ENCODE results near the gene THSD7B. TPM values are rescaled to one million over a fixed set of nuclear protein-coding genes. Genes with fewer than 3 reads are reported as not detected.
"Not testable (repeated sequence)": the region's sequence is repeated elsewhere in the genome, so short reads cannot be mapped to it uniquely, and the experiment has no call there.

THSD7B gene
- total and polyA plus RNA-seq, 7 donors = 0.03 to 0.67 (median 0.13) TPM; not detected in 1

DNA sequence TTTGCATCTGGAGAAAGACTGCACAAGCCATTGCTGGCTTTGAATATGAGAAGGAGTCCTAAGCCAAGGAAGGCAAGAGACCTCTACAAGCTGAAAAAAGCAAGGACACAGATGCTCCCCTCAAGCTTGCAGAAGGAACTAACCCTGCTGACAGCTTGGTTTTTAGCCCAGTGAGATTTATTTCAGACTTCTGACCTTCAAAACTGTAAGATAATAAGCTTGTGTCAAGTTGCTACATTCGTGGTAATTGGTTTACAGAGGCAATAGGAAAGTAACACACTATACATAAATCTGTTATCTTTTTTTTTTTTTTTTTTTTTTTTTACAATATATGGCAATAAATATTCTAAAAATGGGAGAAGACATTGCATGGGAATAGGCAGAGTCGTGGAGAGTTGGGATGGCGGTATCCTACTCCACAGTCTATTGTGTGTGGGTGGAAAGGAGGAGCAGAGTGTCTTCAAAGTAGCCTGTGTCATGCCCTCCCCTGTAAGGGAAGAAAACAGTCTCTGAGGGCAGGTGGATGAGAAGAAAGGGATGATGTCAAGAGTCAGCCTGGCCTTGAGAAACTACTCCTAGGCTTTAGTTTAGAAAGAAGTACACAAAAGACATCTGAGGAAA lies 196.9 kb downstream of the THSD7B start:
- Histone ChIP-seq H3K9me3 (no peaks in the 10 kb centered on the region), H3K4me3 (no peak overlapping the region), H3K4me1 (no peaks in the 10 kb centered on the region), H3K27me3 (ENCODE audit: insufficient read depth in 3 of 3, low read length in 2 of 3) (no peaks in the 10 kb centered on the region), H3K36me3 (ENCODE audit: insufficient read depth in 1 of 2, low read depth in 1 of 2) (no peaks in the 10 kb centered on the region), H3K27ac (no peak overlapping the region)
- intact Hi-C loops (cut with DNase I) = no loop called here
- ATAC-seq (no peak), DNase-seq (no peak)
- WGBS, 3 donors = 43 to 50% (median 48%) methylated on average over 3 of the region's 3 CpGs
- no peak for TF ChIP-seq CTCF (IDR thresholded peaks at IDR 0.05)

- Histone ChIP-seq H3K27ac (no peak overlapping the region), H3K4me1 (no peaks in the 10 kb centered on the region), H3K4me3 (no peak overlapping the region), H3K36me3 (ENCODE audit: insufficient read depth in 1 of 2, low read depth in 1 of 2) (no peaks in the 10 kb centered on the region), H3K9me3 (no peaks in the 10 kb centered on the region), H3K27me3 (ENCODE audit: insufficient read depth in 3 of 3, low read length in 2 of 3) (no peaks in the 10 kb centered on the region)
- ATAC-seq (no peak), DNase-seq (no peak)
- intact Hi-C loops (cut with DNase I) = no loop called here
- 80 to 91% (median 85%) methylated on average over 5 of the region's 5 CpGs for WGBS, 3 donors
- no peak for TF ChIP-seq CTCF (IDR thresholded peaks at IDR 0.05)
These were observed 201.1 kb downstream of the THSD7B start for GRCh38 chr2:136966485-136966884.

- intact Hi-C loops (cut with DNase I) = no loop called here
- H3K4me1 ChIP-seq = no peaks in the 10 kb centered on the region
- 69 to 77% (median 69%) methylated on average over 3 of the region's 3 CpGs for WGBS, 3 donors
- no peak for ATAC-seq
- peaks cover 2% of the 10 kb centered on the region for H3K9me3 ChIP-seq
- no peak for TF ChIP-seq CTCF (IDR thresholded peaks at IDR 0.05)
- H3K36me3 ChIP-seq (ENCODE audit: insufficient read depth in 1 of 2, low read depth in 1 of 2) = no peaks in the 10 kb centered on the region
- no peaks in the 10 kb centered on the region for H3K27me3 ChIP-seq (ENCODE audit: insufficient read depth in 3 of 3, low read length in 2 of 3)
- no peak for DNase-seq
- H3K4me3 ChIP-seq = no peak overlapping the region
- no peak overlapping the region for H3K27ac ChIP-seq
These were observed 215.0 kb downstream of the THSD7B start for GRCh38 chr2:136980303-136980702.

DNA sequence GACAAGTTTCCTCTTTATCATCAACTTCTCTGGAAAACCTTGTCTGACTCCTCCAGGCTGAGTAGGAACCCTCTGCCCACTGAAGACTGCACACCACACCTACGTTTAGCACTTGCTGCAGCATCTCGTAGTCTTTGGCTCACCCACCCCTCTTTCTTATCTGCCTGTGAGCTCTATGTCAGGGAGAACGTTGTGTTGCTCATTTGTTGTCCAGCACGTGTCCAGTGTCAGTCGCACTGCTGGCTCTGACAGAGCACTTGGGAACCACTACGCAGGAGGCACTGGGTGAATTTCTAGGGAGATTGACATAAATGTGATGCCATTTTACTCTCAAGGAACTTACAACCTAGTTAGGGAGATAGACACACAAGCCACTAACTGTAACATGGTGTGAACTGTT lies 216.3 kb downstream of the THSD7B start:
- H3K9me3 ChIP-seq; H3K4me1 ChIP-seq; H3K4me3 ChIP-seq; H3K36me3 ChIP-seq (ENCODE audit: insufficient read depth in 1 of 2, low read depth in 1 of 2); intact Hi-C loops (cut with DNase I); H3K27me3 ChIP-seq (ENCODE audit: insufficient read depth in 3 of 3, low read length in 2 of 3); DNase-seq; H3K27ac ChIP-seq; ATAC-seq: not testable (repeated sequence)
- 79 to 94% (median 90%) methylated on average over 6 of the region's 6 CpGs for WGBS, 3 donors

DNA sequence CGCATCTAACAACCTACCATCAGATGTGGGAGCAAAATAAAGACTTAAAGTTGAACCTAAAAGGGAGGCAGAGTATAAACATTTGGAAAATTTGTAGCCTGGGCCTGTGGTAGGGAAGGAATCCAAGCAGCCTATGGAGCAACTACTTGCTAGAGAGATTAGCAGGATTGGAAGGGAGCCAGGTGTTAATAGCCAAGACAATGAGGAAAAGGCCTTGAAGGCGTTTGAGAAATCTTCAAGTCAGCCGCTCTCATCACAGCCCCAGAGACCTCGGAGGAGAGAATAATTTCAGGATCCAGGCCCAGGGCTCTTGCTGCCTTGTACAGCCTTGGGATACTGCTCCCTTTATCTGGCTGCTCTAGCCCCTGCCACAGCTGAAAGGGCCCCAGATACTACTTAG lies 219.7 kb downstream of the THSD7B start:
- Histone ChIP-seq H3K27ac (no peak overlapping the region), H3K36me3 (ENCODE audit: insufficient read depth in 1 of 2, low read depth in 1 of 2) (no peaks in the 10 kb centered on the region), H3K4me3 (no peak overlapping the region), H3K9me3 (no peaks in the 10 kb centered on the region), H3K4me1 (no peaks in the 10 kb centered on the region), H3K27me3 (ENCODE audit: insufficient read depth in 3 of 3, low read length in 2 of 3) (no peaks in the 10 kb centered on the region)
- no peak for DNase-seq
- WGBS, 3 donors = 47 to 68% (median 60%) methylated on average over 4 of the region's 4 CpGs
- intact Hi-C loops (cut with DNase I) = no loop called here
- ATAC-seq = no peak
- no peak for TF ChIP-seq CTCF (IDR thresholded peaks at IDR 0.05)
